HepG2 (cell line): ENCODE measurements around the gene DENND4B. TPM values are rescaled to one million over a fixed set of nuclear protein-coding genes. Genes with fewer than 3 reads are reported as not detected.

Experiments
- BRF2 ChIP-seq: sonication (generic); formaldehyde crosslinking; IDR thresholded peaks from 2 replicates; pipeline ENCODE4 v1.8.1; 2022; ENCODE audit warnings: mild to moderate bottlenecking, missing genetic modification reagents
- ELF1 ChIP-seq: sonication (generic); formaldehyde crosslinking; IDR thresholded peaks from 2 replicates; pipeline ENCODE4 v1.4.0; 2020; ENCODE audit warnings: missing genetic modification reagents
- EP300 ChIP-seq, 3 experiments: sonication (generic) in 1 of 3; formaldehyde crosslinking in 1 of 3; IDR thresholded peaks; 2 replicates each; pipeline versions ENCODE4 v1.5.1 to v1.6.1; 2011 to 2020; ENCODE audit warnings: low read depth in 2 of 3, low read length in 2 of 3, borderline replicate concordance in 1 of 3, improper control_type of control experiment in 1 of 3, mild to moderate bottlenecking in 1 of 3, missing genetic modification reagents in 1 of 3, moderate library complexity in 1 of 3
- ESRRA ChIP-seq: sonication (generic); formaldehyde crosslinking; IDR thresholded peaks from 2 replicates; pipeline ENCODE4 v1.5.1; 2020; ENCODE audit warnings: mild to moderate bottlenecking, low read depth, missing genetic modification reagents
- HOXA5 ChIP-seq: sonication (generic); formaldehyde crosslinking; IDR thresholded peaks from 2 replicates; pipeline ENCODE4 v1.4.0; 2020; ENCODE audit warnings: missing genetic modification reagents
- IRX3 ChIP-seq: sonication (generic); formaldehyde crosslinking; IDR thresholded peaks from 2 replicates; pipeline ENCODE4 v1.8.1; 2023; ENCODE audit warnings: mild to moderate bottlenecking, low read depth, missing genetic modification reagents, borderline replicate concordance
- KAT2B ChIP-seq: fragments of 150-350 bp; IDR thresholded peaks from 2 replicates; pipeline ENCODE4 v1.6.1; 2014; ENCODE audit warnings: low read depth, low read length, borderline replicate concordance
- KDM1A ChIP-seq: IDR thresholded peaks from 2 replicates; pipeline ENCODE4 v1.6.1; 2016; ENCODE audit warnings: missing compliant biosample characterization
- NBN ChIP-seq: fragments of 450-650 bp; conservative IDR thresholded peaks from 2 replicates; pipeline ENCODE4 v1.6.1; 2017
- NR2F2 ChIP-seq: IDR thresholded peaks from 2 replicates; pipeline ENCODE4 v1.6.1; 2012; ENCODE audit warnings: low read depth, inconsistent platforms, borderline replicate concordance
- PHF21A ChIP-seq: sonication (generic); formaldehyde crosslinking; IDR thresholded peaks from 2 replicates; pipeline ENCODE4 v1.5.0; 2020; ENCODE audit warnings: mild to moderate bottlenecking, missing genetic modification reagents
- RFX3 ChIP-seq: IDR thresholded peaks from 2 replicates; pipeline ENCODE4 v1.6.1; 2016; ENCODE audit warnings: missing biosample characterization, missing genetic modification reagents
- TBX2 ChIP-seq: sonication (generic); formaldehyde crosslinking; IDR thresholded peaks from 2 replicates; pipeline ENCODE4 v1.5.0; 2020; ENCODE audit warnings: missing genetic modification reagents, mild to moderate bottlenecking, borderline replicate concordance
- ZNF225 ChIP-seq: sonication (generic); formaldehyde crosslinking; IDR thresholded peaks from 2 replicates; pipeline ENCODE4 v1.4.0; 2020; ENCODE audit warnings: mild to moderate bottlenecking, missing genetic modification reagents
- ZNF33A ChIP-seq: sonication (generic); formaldehyde crosslinking; IDR thresholded peaks from 2 replicates; pipeline ENCODE4 v1.5.1; 2020; ENCODE audit warnings: missing genetic modification reagents, mild to moderate bottlenecking, moderate library complexity, borderline replicate concordance
- ZNF549 ChIP-seq: sonication (generic); formaldehyde crosslinking; IDR thresholded peaks from 2 replicates; pipeline ENCODE4 v1.5.0; 2020; ENCODE audit warnings: missing genetic modification reagents
- ZNF552 ChIP-seq: sonication (generic); formaldehyde crosslinking; IDR thresholded peaks from 2 replicates; pipeline ENCODE4 v1.9.0; 2022; ENCODE audit warnings: missing genetic modification reagents, mild to moderate bottlenecking, borderline replicate concordance
- polyA plus RNA-seq, 8 experiments: library from polyadenylated mRNA; depleted of rRNA in 3 of 8; stranded (reverse) in 7 of 8; unstranded in 1 of 8; fragments of >200 nt; fragmentation: Illumina TruSeq in 4 of 8; extraction: Trizol in 4 of 8; gene quantifications; 2 replicates each; pipeline versions ENCODE4 v1.2.1 to v1.2.3, GENCODE V29; 2011 to 2016; ENCODE audit warnings: low read depth in 4 of 8, missing spikeins in 1 of 8, mixed read lengths in 1 of 8; ENCODE audit not compliant: insufficient read depth in 1 of 8
- total RNA-seq, 5 experiments: library from RNA; depleted of rRNA; stranded (reverse); fragments of >200 nt; fragmentation: Illumina TruSeq; extraction: Trizol; gene quantifications; 2 replicates each; pipeline ENCODE4 v1.2.3, GENCODE V29; 2016; ENCODE audit warnings: low read depth in 1 of 5
- TF ChIP-seq, protein P1 (sequence below): IDR thresholded peaks from 2 replicates; pipeline ENCODE4 v1.4.0; 2020; ENCODE audit warnings: mild to moderate bottlenecking, missing genetic modification reagents
- TF ChIP-seq, protein P2 (sequence below): sonication (generic); formaldehyde crosslinking; IDR thresholded peaks from 2 replicates; pipeline ENCODE4 v1.9.0; 2022; ENCODE audit warnings: missing genetic modification reagents, mild to moderate bottlenecking, borderline replicate concordance
- TF ChIP-seq, protein P3 (sequence below): IDR thresholded peaks from 2 replicates; pipeline ENCODE4 v1.6.1; 2016; ENCODE audit warnings: missing compliant biosample characterization, missing genetic modification reagents, borderline replicate concordance

DENND4B gene
- total and polyA plus RNA-seq, 2 of the 13 experiments (the other 11 are each of a cell fraction or from before 2014, with no cell fraction given): 15.1 to 20.3 TPM

DNA sequence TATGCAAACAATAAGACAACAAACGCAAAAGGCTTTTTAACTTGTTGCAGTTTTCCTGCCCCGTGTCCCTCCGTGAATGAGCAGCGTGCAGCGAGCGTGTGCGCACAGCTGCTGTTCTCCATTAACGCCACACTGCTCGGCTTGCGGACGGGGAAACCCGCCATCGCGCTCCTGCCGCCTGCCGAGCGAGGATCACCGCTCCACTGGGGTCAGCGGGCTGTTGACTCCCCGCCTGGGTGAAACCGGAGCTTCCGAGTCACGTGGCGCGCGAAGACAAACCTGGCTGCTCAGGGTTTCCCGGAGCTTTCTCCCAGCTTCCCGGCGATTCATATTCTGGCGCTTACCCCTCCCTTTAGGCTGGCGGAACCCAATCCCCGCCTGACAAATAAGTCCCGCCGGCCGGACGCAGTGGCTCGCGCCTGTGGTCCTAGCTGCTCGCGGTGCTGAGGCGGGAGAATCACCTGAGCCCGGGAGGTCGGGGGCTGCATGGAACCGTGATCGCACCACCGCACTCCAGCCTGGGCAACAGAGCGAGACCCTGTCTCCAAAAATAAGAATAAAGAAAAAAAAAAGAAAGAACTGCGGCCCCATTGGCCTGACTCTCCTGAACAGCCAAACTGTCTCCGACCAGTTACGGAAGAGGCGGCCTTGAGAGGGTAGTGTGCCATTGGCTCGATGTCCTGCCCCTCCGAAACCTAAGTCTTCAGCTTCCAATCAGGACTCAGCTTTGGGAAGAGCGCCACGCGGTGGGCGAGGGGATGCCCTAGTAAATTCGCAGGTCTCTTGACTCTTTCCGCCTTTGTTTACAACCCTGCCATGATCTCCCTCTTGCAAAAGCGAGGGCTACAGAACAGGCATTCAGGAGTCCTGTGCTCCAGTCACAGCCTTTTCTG is 20.8 kb upstream of the DENND4B start, which contains the start of gene CREB3L4 (continued):
- TF ChIP-seq, protein P1, sequence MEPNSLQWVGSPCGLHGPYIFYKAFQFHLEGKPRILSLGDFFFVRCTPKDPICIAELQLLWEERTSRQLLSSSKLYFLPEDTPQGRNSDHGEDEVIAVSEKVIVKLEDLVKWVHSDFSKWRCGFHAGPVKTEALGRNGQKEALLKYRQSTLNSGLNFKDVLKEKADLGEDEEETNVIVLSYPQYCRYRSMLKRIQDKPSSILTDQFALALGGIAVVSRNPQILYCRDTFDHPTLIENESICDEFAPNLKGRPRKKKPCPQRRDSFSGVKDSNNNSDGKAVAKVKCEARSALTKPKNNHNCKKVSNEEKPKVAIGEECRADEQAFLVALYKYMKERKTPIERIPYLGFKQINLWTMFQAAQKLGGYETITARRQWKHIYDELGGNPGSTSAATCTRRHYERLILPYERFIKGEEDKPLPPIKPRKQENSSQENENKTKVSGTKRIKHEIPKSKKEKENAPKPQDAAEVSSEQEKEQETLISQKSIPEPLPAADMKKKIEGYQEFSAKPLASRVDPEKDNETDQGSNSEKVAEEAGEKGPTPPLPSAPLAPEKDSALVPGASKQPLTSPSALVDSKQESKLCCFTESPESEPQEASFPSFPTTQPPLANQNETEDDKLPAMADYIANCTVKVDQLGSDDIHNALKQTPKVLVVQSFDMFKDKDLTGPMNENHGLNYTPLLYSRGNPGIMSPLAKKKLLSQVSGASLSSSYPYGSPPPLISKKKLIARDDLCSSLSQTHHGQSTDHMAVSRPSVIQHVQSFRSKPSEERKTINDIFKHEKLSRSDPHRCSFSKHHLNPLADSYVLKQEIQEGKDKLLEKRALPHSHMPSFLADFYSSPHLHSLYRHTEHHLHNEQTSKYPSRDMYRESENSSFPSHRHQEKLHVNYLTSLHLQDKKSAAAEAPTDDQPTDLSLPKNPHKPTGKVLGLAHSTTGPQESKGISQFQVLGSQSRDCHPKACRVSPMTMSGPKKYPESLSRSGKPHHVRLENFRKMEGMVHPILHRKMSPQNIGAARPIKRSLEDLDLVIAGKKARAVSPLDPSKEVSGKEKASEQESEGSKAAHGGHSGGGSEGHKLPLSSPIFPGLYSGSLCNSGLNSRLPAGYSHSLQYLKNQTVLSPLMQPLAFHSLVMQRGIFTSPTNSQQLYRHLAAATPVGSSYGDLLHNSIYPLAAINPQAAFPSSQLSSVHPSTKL (CRISPR knock-in tag): peak; percentile 77
- TF ChIP-seq RFX3: no peak
- TF ChIP-seq IRX3 (CRISPR knock-in tag): 0 out of 2 replicates have a peak, but pooled peaks have one; percentile 39
- peak; percentile 34; the same call in 1 of the 2 replicates for TF ChIP-seq HOXA5 (CRISPR knock-in tag)
- TF ChIP-seq EP300 (IDR thresholded peaks at IDR 0.05; ENCODE audit: low read depth in 2 of 2, low read length in 2 of 2): 0 out of 4 replicates have a peak, but pooled peaks of 1 of the 2 experiments have one; percentile 17
- TF ChIP-seq EP300 (CRISPR knock-in tag; IDR thresholded peaks at IDR 0.05; ENCODE audit: borderline replicate concordance): no peak
- no peak for TF ChIP-seq ZNF552 (CRISPR knock-in tag)
- peak; percentile 75 for TF ChIP-seq BRF2 (CRISPR knock-in tag)
- TF ChIP-seq KAT2B: no peak
- TF ChIP-seq NBN: no peak
- TF ChIP-seq PHF21A (CRISPR knock-in tag): peak; percentile 93
- no peak for TF ChIP-seq ZNF33A (CRISPR knock-in tag)
- TF ChIP-seq NR2F2: no peak
- no peak for TF ChIP-seq ZNF549 (CRISPR knock-in tag)
- TF ChIP-seq, protein P2, sequence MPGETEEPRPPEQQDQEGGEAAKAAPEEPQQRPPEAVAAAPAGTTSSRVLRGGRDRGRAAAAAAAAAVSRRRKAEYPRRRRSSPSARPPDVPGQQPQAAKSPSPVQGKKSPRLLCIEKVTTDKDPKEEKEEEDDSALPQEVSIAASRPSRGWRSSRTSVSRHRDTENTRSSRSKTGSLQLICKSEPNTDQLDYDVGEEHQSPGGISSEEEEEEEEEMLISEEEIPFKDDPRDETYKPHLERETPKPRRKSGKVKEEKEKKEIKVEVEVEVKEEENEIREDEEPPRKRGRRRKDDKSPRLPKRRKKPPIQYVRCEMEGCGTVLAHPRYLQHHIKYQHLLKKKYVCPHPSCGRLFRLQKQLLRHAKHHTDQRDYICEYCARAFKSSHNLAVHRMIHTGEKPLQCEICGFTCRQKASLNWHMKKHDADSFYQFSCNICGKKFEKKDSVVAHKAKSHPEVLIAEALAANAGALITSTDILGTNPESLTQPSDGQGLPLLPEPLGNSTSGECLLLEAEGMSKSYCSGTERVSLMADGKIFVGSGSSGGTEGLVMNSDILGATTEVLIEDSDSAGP (CRISPR knock-in tag): peak; percentile 90
- no peak for TF ChIP-seq ZNF225 (CRISPR knock-in tag)
- TF ChIP-seq TBX2 (CRISPR knock-in tag): peak; percentile 89
- TF ChIP-seq ELF1: peak; percentile 38; the same call in 1 of the 2 replicates
- TF ChIP-seq KDM1A (CRISPR knock-in tag): no peak
- TF ChIP-seq ESRRA: no peak
- TF ChIP-seq, protein P3, sequence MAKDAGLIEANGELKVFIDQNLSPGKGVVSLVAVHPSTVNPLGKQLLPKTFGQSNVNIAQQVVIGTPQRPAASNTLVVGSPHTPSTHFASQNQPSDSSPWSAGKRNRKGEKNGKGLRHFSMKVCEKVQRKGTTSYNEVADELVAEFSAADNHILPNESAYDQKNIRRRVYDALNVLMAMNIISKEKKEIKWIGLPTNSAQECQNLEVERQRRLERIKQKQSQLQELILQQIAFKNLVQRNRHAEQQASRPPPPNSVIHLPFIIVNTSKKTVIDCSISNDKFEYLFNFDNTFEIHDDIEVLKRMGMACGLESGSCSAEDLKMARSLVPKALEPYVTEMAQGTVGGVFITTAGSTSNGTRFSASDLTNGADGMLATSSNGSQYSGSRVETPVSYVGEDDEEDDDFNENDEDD: peak; percentile 94
